Mesenchymal stem cell (in vitro differentiated cells and primary cell): ENCODE measurements around the gene ARHGAP23.
A peak's percentile ranks its signal among the peaks of the same experiment; 100 is the strongest.

Experiments
- DNase-seq: peaks from one replicate; pipeline ENCODE4 v3.0.0-alpha.2; 2013
- H2AFZ ChIP-seq: one replicate; pipeline ENCODE4 v1.6.1; 2013; ENCODE audit warnings: low read depth, mild to moderate bottlenecking, control low read depth, inconsistent platforms, low read length, moderate library complexity
- H2AK5ac ChIP-seq: 2 replicates; pipeline ENCODE4 v1.6.1; 2013; ENCODE audit warnings: low read length, moderate library complexity, mild to moderate bottlenecking, inconsistent platforms; ENCODE audit not compliant: severe bottlenecking
- H2BK120ac ChIP-seq: one replicate; pipeline ENCODE4 v1.6.1; 2013; ENCODE audit warnings: low read depth, mild to moderate bottlenecking, inconsistent platforms, low read length, moderate library complexity
- H2BK12ac ChIP-seq, 2 experiments: one replicate each; pipeline ENCODE4 v1.6.1; 2013; ENCODE audit warnings: inconsistent platforms in 2 of 2, low read length in 2 of 2, mild to moderate bottlenecking in 2 of 2, moderate library complexity in 2 of 2, control low read depth in 1 of 2
- H2BK15ac ChIP-seq: one replicate; pipeline ENCODE4 v1.6.1; 2013; ENCODE audit warnings: mild to moderate bottlenecking, low read depth, inconsistent platforms; ENCODE audit not compliant: poor library complexity, severe bottlenecking
- H2BK5ac ChIP-seq: 2 replicates; pipeline ENCODE4 v1.6.1; 2013; ENCODE audit warnings: low read depth, mild to moderate bottlenecking, low read length, control low read depth, inconsistent platforms; ENCODE audit not compliant: poor library complexity, severe bottlenecking
- H3K14ac ChIP-seq, 2 experiments: one replicate each; pipeline ENCODE4 v1.6.1; 2013; ENCODE audit warnings: inconsistent platforms in 2 of 2, low read length in 2 of 2, control low read depth in 1 of 2, mild to moderate bottlenecking in 1 of 2, moderate library complexity in 1 of 2
- H3K18ac ChIP-seq, 2 experiments: one replicate each; pipeline ENCODE4 v1.6.1; 2013; ENCODE audit warnings: inconsistent platforms in 2 of 2, low read length in 2 of 2, control low read depth in 1 of 2, low read depth in 1 of 2, mild to moderate bottlenecking in 1 of 2
- H3K23ac ChIP-seq, 2 experiments: one replicate each; pipeline ENCODE4 v1.6.1; 2013; ENCODE audit warnings: inconsistent platforms in 2 of 2, low read length in 2 of 2, mild to moderate bottlenecking in 2 of 2, moderate library complexity in 2 of 2, control low read depth in 1 of 2
- H3K27ac ChIP-seq: 2 replicates; pipeline ENCODE4 v1.5.1; 2013; ENCODE audit warnings: mild to moderate bottlenecking, moderate library complexity, low read length, control low read depth, inconsistent platforms; ENCODE audit not compliant: poor library complexity, severe bottlenecking
- H3K27me3 ChIP-seq, 2 experiments: 2 replicates each; pipeline versions ENCODE4 v1.6.1 to v1.7.0; 2013; ENCODE audit warnings: low read length in 2 of 2, mild to moderate bottlenecking in 2 of 2, moderate library complexity in 2 of 2, control low read depth in 1 of 2, inconsistent platforms in 1 of 2; ENCODE audit not compliant: control insufficient read depth in 1 of 2, insufficient read depth in 1 of 2
- H3K36me3 ChIP-seq, 2 experiments: 2 replicates each; pipeline versions ENCODE4 v1.6.1 to v1.7.0; 2013; ENCODE audit warnings: low read length in 2 of 2, control low read depth in 1 of 2, inconsistent platforms in 1 of 2, low read depth in 1 of 2, mild to moderate bottlenecking in 1 of 2; ENCODE audit not compliant: insufficient read depth in 2 of 2, control insufficient read depth in 1 of 2
- H3K4ac ChIP-seq, 2 experiments: one replicate each; pipeline ENCODE4 v1.6.1; 2013; ENCODE audit warnings: inconsistent platforms in 2 of 2, low read length in 2 of 2, mild to moderate bottlenecking in 2 of 2, moderate library complexity in 2 of 2, control low read depth in 1 of 2, low read depth in 1 of 2
- H3K4me1 ChIP-seq: 2 replicates; pipeline ENCODE4 v1.6.1; 2013; ENCODE audit warnings: low read depth, low read length, control low read depth; ENCODE audit not compliant: control insufficient read depth, insufficient read depth
- H3K4me2 ChIP-seq: 2 replicates; pipeline ENCODE4 v1.6.1; 2013; ENCODE audit warnings: low read length, mild to moderate bottlenecking, inconsistent platforms; ENCODE audit not compliant: poor library complexity, severe bottlenecking
- H3K4me3 ChIP-seq, 2 experiments: 2 replicates each; pipeline versions ENCODE4 v1.5.1 to v1.7.0; 2013; ENCODE audit warnings: low read length in 2 of 2, mild to moderate bottlenecking in 2 of 2, control low read depth in 1 of 2, low read depth in 1 of 2; ENCODE audit not compliant: insufficient read depth in 1 of 2
- H3K79me1 ChIP-seq: replicated peaks from 2 replicates; pipeline ENCODE4 v1.6.1; 2013; ENCODE audit warnings: mild to moderate bottlenecking, control low read depth, low read length, inconsistent platforms; ENCODE audit not compliant: poor library complexity, severe bottlenecking
- H3K9ac ChIP-seq: 2 replicates; pipeline ENCODE4 v1.7.0; 2013; ENCODE audit warnings: mild to moderate bottlenecking, low read length, moderate library complexity
- H3K9me3 ChIP-seq: 2 replicates; pipeline ENCODE4 v1.7.0; 2013; ENCODE audit warnings: mild to moderate bottlenecking, low read length; ENCODE audit not compliant: control insufficient read depth
- H4K8ac ChIP-seq: one replicate; pipeline ENCODE4 v1.6.1; 2013; ENCODE audit warnings: inconsistent platforms, mild to moderate bottlenecking, low read length, moderate library complexity
- H4K91ac ChIP-seq: one replicate; pipeline ENCODE4 v1.6.1; 2013; ENCODE audit warnings: mild to moderate bottlenecking, low read length, inconsistent platforms
- WGBS: methylation state at CpG from one replicate; pipeline ENCODE4 v1.1.7; 2013; ENCODE audit warnings: mixed read lengths; 5-methylcytosine and 5-hydroxymethylcytosine counted together

ARHGAP23 gene

GRCh38 chr17:38460082-38460715 lies 31.9 kb downstream of the ARHGAP23 start:
- no peaks in the 10 kb centered on the region for H3K27me3 ChIP-seq
- no peak overlapping the region for H2BK5ac ChIP-seq
- no peak overlapping the region for H3K9ac ChIP-seq
- H3K4me1 ChIP-seq, result peaks cover 66% of the 10 kb centered on the region
- peaks cover 60 to 74% of the 10 kb centered on the region in 2 experiments for H3K36me3 ChIP-seq
- H2BK12ac ChIP-seq, result no peak overlapping the region
- no peak overlapping the region for H3K27ac ChIP-seq
- no peak overlapping the region for H3K23ac ChIP-seq
- H4K91ac ChIP-seq, result no peak overlapping the region
- no peak overlapping the region for H2AFZ ChIP-seq
- peaks cover 14% of the 10 kb centered on the region for H3K79me1 ChIP-seq
- no peak overlapping the region for H2BK120ac ChIP-seq
- H3K9me3 ChIP-seq, result no peaks in the 10 kb centered on the region
- H2BK15ac ChIP-seq, result no peak overlapping the region
- H3K4me3 ChIP-seq, result no peak overlapping the region
- H4K8ac ChIP-seq, result peak overlapping the region; percentile 8
- H3K14ac ChIP-seq, result no peak overlapping the region
- no peak overlapping the region for H3K4ac ChIP-seq
- 88% methylated on average over 12 of the region's 12 CpGs for WGBS
- no peak for DNase-seq
- H2AK5ac ChIP-seq, result no peak overlapping the region
- H3K4me2 ChIP-seq, result no peak overlapping the region
- H3K18ac ChIP-seq, result peak overlapping the region in 1 of 2 experiments; percentile 4

- H4K91ac ChIP-seq, result no peak overlapping the region
- no peak overlapping the region for H2BK12ac ChIP-seq
- WGBS, result 91% methylated on average over 14 of the region's 19 CpGs
These were observed 32.7 kb downstream of the ARHGAP23 start for GRCh38 chr17:38460716-38461630.

GRCh38 chr17:38461683-38462082 lies 33.4 kb downstream of the ARHGAP23 start:
- peaks cover 64 to 89% of the 10 kb centered on the region in 2 experiments for H3K36me3 ChIP-seq
- no peak overlapping the region for H3K9ac ChIP-seq
- H3K4me1 ChIP-seq, result peaks cover 67% of the 10 kb centered on the region
- no peak for DNase-seq
- no peak overlapping the region for H4K8ac ChIP-seq
- H4K91ac ChIP-seq, result no peak overlapping the region
- no peak overlapping the region for H3K4me2 ChIP-seq
- no peak overlapping the region for H2AFZ ChIP-seq
- H2BK15ac ChIP-seq, result no peak overlapping the region
- no peak overlapping the region for H2BK12ac ChIP-seq
- no peak overlapping the region for H2BK5ac ChIP-seq
- H2BK120ac ChIP-seq, result no peak overlapping the region
- 97% methylated on average over 7 of the region's 7 CpGs for WGBS
- H3K23ac ChIP-seq, result no peak overlapping the region
- H3K79me1 ChIP-seq, result peaks cover 14% of the 10 kb centered on the region
- no peak overlapping the region for H3K27ac ChIP-seq
- H3K18ac ChIP-seq, result no peak overlapping the region
- no peaks in the 10 kb centered on the region for H3K27me3 ChIP-seq
- H3K4ac ChIP-seq, result no peak overlapping the region
- no peak overlapping the region for H3K14ac ChIP-seq
- no peaks in the 10 kb centered on the region for H3K9me3 ChIP-seq
- no peak overlapping the region for H3K4me3 ChIP-seq
- no peak overlapping the region for H2AK5ac ChIP-seq

More at GRCh38 chr17:38460716-38461630, 32.7 kb downstream of the ARHGAP23 start:
- H3K14ac ChIP-seq, result no peak overlapping the region
- no peak overlapping the region for H3K27ac ChIP-seq
- peaks cover 14% of the 10 kb centered on the region for H3K79me1 ChIP-seq
- no peak overlapping the region for H4K8ac ChIP-seq
- H2BK15ac ChIP-seq, result no peak overlapping the region
- H3K9me3 ChIP-seq, result no peaks in the 10 kb centered on the region
- H3K4me3 ChIP-seq, result no peak overlapping the region
- H2AK5ac ChIP-seq, result no peak overlapping the region
- DNase-seq, result no peak
- H3K36me3 ChIP-seq, result peaks cover 60 to 82% of the 10 kb centered on the region in 2 experiments
- no peaks in the 10 kb centered on the region for H3K27me3 ChIP-seq
- no peak overlapping the region for H3K4ac ChIP-seq
- no peak overlapping the region for H2BK120ac ChIP-seq
- peaks cover 66% of the 10 kb centered on the region for H3K4me1 ChIP-seq
- no peak overlapping the region for H3K4me2 ChIP-seq
- H2AFZ ChIP-seq, result no peak overlapping the region
- no peak overlapping the region for H3K9ac ChIP-seq
- no peak overlapping the region for H3K23ac ChIP-seq
- H3K18ac ChIP-seq, result no peak overlapping the region
- no peak overlapping the region for H2BK5ac ChIP-seq

- H3K4ac ChIP-seq, result peak overlapping the region in 1 of 2 experiments; percentile 37
These were observed 35.2 kb downstream of the ARHGAP23 start for GRCh38 chr17:38463451-38463858.

More at GRCh38 chr17:38463451-38463858, 35.2 kb downstream of the ARHGAP23 start:
- Histone ChIP-seq H2BK15ac (no peak overlapping the region), H3K4me3 (peak overlapping the region in 1 of 2 experiments; percentile 5), H3K14ac (peak overlapping the region in 1 of 2 experiments; percentile 13), H3K9ac (no peak overlapping the region), H3K27ac (no peak overlapping the region), H3K9me3 (no peaks in the 10 kb centered on the region), H2AK5ac (no peak overlapping the region), H3K23ac (no peak overlapping the region), H4K91ac (peak overlapping the region; percentile 64), H4K8ac (no peak overlapping the region), H3K79me1 (peaks cover 14% of the 10 kb centered on the region), H2BK12ac (peak overlapping the region in 1 of 2 experiments; percentile 73), H3K4me2 (no peak overlapping the region), H3K18ac (peak overlapping the region in 1 of 2 experiments; percentile 96), H3K36me3 (peaks cover 70 to 90% of the 10 kb centered on the region in 2 experiments), H3K27me3 (no peaks in the 10 kb centered on the region), H3K4me1 (peaks cover 67% of the 10 kb centered on the region), H2AFZ (no peak overlapping the region), H2BK5ac (no peak overlapping the region), H2BK120ac (no peak overlapping the region)
- 89% methylated on average over 7 of the region's 8 CpGs for whole genome bisulfite sequencing
- DNase-seq, result no peak
